Neural progenitor cell (in vitro differentiated cells): Measurements from ENCODE around the gene MICAL2. TPM values are rescaled to one million over a fixed set of nuclear protein-coding genes. Genes with fewer than 3 reads are reported as not detected.

Experiments
- DNase-seq: peaks from one replicate; pipeline ENCODE4 v3.0.0-alpha.2; 2016; ENCODE audit warnings: low spot score
- H2AFZ ChIP-seq: fragments of 200-600 bp; sonication (generic); replicated peaks from 2 replicates; pipeline ENCODE4 v1.6.1; 2016; ENCODE audit warnings: antibody characterized with exemption
- H3F3A ChIP-seq: fragments of 200-600 bp; sonication (generic); 2 replicates; pipeline ENCODE4 v1.6.1; 2016; ENCODE audit warnings: antibody characterized with exemption, low read depth
- H3K27ac ChIP-seq: fragments of 200-600 bp; sonication (generic); 2 replicates; pipeline ENCODE4 v1.5.1; 2016; ENCODE audit warnings: mild to moderate bottlenecking
- H3K27me3 ChIP-seq: fragments of 200-600 bp; sonication (generic); 2 replicates; pipeline ENCODE4 v1.6.1; 2016; ENCODE audit warnings: mild to moderate bottlenecking, moderate library complexity
- H3K36me3 ChIP-seq: fragments of 200-600 bp; sonication (generic); 2 replicates; pipeline ENCODE4 v1.5.1; 2016
- H3K4me1 ChIP-seq: fragments of 200-600 bp; sonication (generic); 2 replicates; pipeline ENCODE4 v1.6.1; 2016; ENCODE audit warnings: mixed run types
- H3K4me2 ChIP-seq: fragments of 200-600 bp; sonication (generic); 2 replicates; pipeline ENCODE4 v1.6.1; 2016
- H3K4me3 ChIP-seq: fragments of 200-600 bp; sonication (generic); 2 replicates; pipeline ENCODE4 v1.5.1; 2016
- H3K79me2 ChIP-seq: fragments of 200-600 bp; sonication (generic); 2 replicates; pipeline ENCODE4 v1.6.1; 2016; ENCODE audit warnings: low read depth
- H3K9ac ChIP-seq: fragments of 200-600 bp; sonication (generic); 2 replicates; pipeline ENCODE4 v1.6.1; 2016
- H3K9me3 ChIP-seq: fragments of 200-600 bp; sonication (generic); 2 replicates; pipeline ENCODE4 v1.5.1; 2016; ENCODE audit warnings: low read depth
- H4K20me1 ChIP-seq: fragments of 200-600 bp; sonication (generic); 2 replicates; pipeline ENCODE4 v1.6.1; 2016; ENCODE audit warnings: low read depth
- H3K27ac Mint-ChIP-seq: 3 replicates; pipeline ENCODE4 v1.8.0; 2021; ENCODE audit warnings: mixed read lengths
- H3K27me3 Mint-ChIP-seq: 2 replicates; pipeline ENCODE4 v1.8.0; 2022; ENCODE audit warnings: low read depth, mild to moderate bottlenecking, inconsistent platforms, moderate library complexity, mixed read lengths; ENCODE audit not compliant: insufficient read depth
- H3K36me3 Mint-ChIP-seq: 3 replicates; pipeline ENCODE4 v1.8.0; 2021; ENCODE audit warnings: mixed read lengths
- H3K4me1 Mint-ChIP-seq: 3 replicates; pipeline ENCODE4 v1.8.0; 2021; ENCODE audit warnings: mixed read lengths
- H3K4me3 Mint-ChIP-seq: 3 replicates; pipeline ENCODE4 v1.8.0; 2021; ENCODE audit warnings: mild to moderate bottlenecking, moderate library complexity, mixed read lengths
- H3K9me3 Mint-ChIP-seq: 3 replicates; pipeline ENCODE4 v1.8.0; 2020; ENCODE audit warnings: mixed read lengths
- EZH2 ChIP-seq: fragments of 200-600 bp; sonication (generic); IDR thresholded peaks from 2 replicates; pipeline ENCODE4 v1.6.1; 2017; ENCODE audit warnings: antibody characterized with exemption, mild to moderate bottlenecking, moderate library complexity
- EZH2phosphoT487 ChIP-seq: fragments of 200-600 bp; sonication (generic); IDR thresholded peaks from 2 replicates; pipeline ENCODE4 v1.6.1; 2017; ENCODE audit warnings: antibody characterized with exemption
- total RNA-seq: library from RNA; depleted of rRNA; stranded (reverse); fragments of >200 nt; gene quantifications from 2 replicates; pipeline ENCODE4 v1.2.3, GENCODE V29; 2015; ENCODE audit warnings: low replicate concordance
- TF ChIP-seq, protein P1 (sequence below): fragments of 200-600 bp; sonication (generic); IDR thresholded peaks from 2 replicates; pipeline ENCODE4 v1.5.1; 2017; ENCODE audit warnings: antibody characterized with exemption, mild to moderate bottlenecking

Gene MICAL2
- total RNA-seq, 1 donor from 2014 or later, result 0.60 TPM

DNA sequence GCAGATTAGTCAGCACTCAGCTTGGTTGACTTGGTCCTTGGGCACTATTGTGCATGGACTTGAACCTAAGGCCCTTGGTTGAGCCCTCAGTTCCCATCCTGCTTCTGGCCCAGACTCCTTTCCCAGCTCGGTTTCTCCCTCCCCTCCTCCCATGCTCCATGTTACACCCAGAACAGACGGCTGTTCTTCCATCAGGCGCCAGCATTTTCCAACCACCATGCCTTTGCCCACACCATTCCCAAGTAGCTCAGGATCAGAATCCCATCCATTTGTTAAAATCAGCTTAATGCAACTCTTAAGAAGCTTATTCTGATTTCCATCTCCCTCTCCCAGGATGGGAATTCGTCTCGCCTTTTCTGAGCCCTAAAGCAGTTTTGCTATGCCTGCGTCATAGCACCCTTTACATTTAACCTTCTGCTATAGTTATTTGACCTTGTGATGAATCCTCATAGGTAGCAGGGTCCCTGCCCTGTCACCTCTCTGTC lies 110.7 kb downstream of the MICAL2 start:
- Histone ChIP-seq H3K27me3 (no peaks in the 10 kb centered on the region), H3K4me2 (no peak overlapping the region), H3K9ac (no peak overlapping the region), H3K4me1 (no peaks in the 10 kb centered on the region), H2AFZ (no peak overlapping the region), H3K9me3 (no peaks in the 10 kb centered on the region), H3K36me3 (no peaks in the 10 kb centered on the region), H3K4me3 (no peak overlapping the region), H3K79me2 (no peaks in the 10 kb centered on the region), H4K20me1 (no peaks in the 10 kb centered on the region), H3K27ac (no peak overlapping the region), H3F3A (no peaks in the 10 kb centered on the region)
- peaks cover 14% of the 10 kb centered on the region for H3K4me1 Mint-ChIP-seq
- no peaks in the 10 kb centered on the region for H3K36me3 Mint-ChIP-seq
- no peak for DNase-seq
- peak overlapping the region; percentile 26 for H3K4me3 Mint-ChIP-seq
- H3K27me3 Mint-ChIP-seq, result peaks cover 16% of the 10 kb centered on the region
- H3K9me3 Mint-ChIP-seq, result no peaks in the 10 kb centered on the region
- H3K27ac Mint-ChIP-seq, result peak overlapping the region; percentile 27
- TF ChIP-seq EZH2 (no peak), EZH2phosphoT487 (no peak)
- TF ChIP-seq, protein P1, sequence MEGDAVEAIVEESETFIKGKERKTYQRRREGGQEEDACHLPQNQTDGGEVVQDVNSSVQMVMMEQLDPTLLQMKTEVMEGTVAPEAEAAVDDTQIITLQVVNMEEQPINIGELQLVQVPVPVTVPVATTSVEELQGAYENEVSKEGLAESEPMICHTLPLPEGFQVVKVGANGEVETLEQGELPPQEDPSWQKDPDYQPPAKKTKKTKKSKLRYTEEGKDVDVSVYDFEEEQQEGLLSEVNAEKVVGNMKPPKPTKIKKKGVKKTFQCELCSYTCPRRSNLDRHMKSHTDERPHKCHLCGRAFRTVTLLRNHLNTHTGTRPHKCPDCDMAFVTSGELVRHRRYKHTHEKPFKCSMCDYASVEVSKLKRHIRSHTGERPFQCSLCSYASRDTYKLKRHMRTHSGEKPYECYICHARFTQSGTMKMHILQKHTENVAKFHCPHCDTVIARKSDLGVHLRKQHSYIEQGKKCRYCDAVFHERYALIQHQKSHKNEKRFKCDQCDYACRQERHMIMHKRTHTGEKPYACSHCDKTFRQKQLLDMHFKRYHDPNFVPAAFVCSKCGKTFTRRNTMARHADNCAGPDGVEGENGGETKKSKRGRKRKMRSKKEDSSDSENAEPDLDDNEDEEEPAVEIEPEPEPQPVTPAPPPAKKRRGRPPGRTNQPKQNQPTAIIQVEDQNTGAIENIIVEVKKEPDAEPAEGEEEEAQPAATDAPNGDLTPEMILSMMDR, result no peak

DNA sequence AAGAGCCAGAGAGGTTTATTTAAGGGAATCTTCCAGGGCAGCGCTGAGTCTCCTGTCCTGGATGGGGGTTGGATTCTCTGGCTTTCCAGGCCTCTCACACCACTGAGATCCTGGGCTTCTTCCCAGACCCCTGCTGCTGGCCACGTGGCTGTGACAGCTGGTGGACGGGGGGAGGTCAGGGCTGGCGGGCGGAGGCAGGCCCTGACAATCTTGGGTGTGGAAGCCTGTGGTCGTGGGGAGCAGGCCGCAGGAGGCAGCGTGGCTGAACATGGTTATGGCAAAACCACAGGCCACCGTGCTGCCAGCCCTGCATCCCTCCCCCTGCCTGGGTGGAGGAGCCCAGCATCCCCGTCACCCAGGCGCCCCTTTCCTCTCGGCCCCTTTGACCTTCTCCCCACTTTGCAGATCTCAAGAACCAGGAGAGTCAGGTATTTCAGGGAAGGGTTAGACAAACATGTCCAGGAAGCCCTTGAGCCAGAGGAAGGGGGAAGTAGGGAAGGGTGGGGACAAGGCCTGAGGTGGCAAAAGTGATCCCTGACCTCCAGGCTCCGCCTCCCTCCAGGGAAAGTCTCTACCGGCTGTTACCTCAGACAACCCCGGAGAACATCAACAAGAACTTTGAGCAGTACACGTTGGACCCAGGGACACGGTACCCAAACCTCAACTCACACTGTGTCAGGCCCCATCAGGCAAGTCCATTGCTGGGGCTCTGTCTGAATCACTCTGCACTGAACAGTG lies 111.8 kb downstream of the MICAL2 start:
- no peak overlapping the region for H3K4me2 ChIP-seq
- no peak overlapping the region for H3K27ac ChIP-seq
- no peak overlapping the region for H3K9ac ChIP-seq
- no peaks in the 10 kb centered on the region for H3K79me2 ChIP-seq
- TF ChIP-seq, protein P1, result no peak
- no peak for TF ChIP-seq EZH2phosphoT487
- no peak for TF ChIP-seq EZH2
- H3K4me3 ChIP-seq, result no peak overlapping the region
- Mint-ChIP-seq H3K36me3 (no peaks in the 10 kb centered on the region), H3K27ac (no peak overlapping the region), H3K4me3 (no peak overlapping the region), H3K9me3 (no peaks in the 10 kb centered on the region), H3K4me1 (peaks cover 4% of the 10 kb centered on the region), H3K27me3 (peaks cover 16% of the 10 kb centered on the region)
- H4K20me1 ChIP-seq, result no peaks in the 10 kb centered on the region
- no peaks in the 10 kb centered on the region for H3K4me1 ChIP-seq
- H3F3A ChIP-seq, result no peaks in the 10 kb centered on the region
- H2AFZ ChIP-seq, result no peak overlapping the region
- no peaks in the 10 kb centered on the region for H3K36me3 ChIP-seq
- DNase-seq, result no peak
- no peaks in the 10 kb centered on the region for H3K27me3 ChIP-seq
- H3K9me3 ChIP-seq, result no peaks in the 10 kb centered on the region

DNA sequence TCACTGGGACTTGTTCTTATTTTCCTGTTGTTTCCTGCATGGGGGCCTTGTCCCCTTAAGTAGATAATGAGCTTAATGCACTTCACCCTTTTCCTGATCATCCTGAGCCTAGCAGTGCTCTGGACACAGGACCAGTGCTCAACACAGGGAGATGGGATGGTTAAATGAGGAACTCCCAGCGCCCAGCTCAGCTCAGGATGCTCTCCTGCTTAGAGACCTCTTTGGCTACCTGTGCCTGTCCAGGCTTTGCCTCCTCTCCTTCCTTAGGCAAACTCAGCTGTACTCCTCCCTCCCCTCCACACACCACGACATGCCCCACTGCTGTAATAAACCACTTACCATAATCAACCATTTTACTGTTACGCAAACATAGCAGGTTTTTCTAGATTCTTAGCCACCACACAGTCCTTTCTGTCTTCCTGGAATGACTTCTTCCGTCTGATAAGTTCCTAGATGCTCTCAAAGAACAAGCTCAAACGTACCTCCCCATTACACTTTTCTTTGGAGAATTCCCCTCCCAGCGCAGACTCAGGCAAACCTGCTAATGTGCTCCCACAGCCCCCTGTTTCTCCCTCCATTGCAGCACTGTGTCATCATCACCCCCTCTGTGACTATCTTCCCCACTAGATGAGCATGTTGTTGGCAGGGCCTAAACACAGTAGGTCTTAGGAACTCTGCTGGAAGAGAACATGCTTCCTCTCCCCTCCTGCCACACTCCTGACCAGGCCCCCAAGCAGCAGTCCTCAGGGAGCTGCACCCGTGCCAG lies 113.6 kb downstream of the MICAL2 start:
- Histone ChIP-seq H3K27me3 (no peaks in the 10 kb centered on the region), H3F3A (no peaks in the 10 kb centered on the region), H3K9ac (no peak overlapping the region), H3K36me3 (no peaks in the 10 kb centered on the region), H3K4me3 (no peak overlapping the region), H3K4me1 (no peaks in the 10 kb centered on the region), H3K4me2 (no peak overlapping the region), H4K20me1 (no peaks in the 10 kb centered on the region), H3K9me3 (no peaks in the 10 kb centered on the region), H3K79me2 (no peaks in the 10 kb centered on the region), H3K27ac (no peak overlapping the region), H2AFZ (no peak overlapping the region)
- no peak overlapping the region for H3K4me3 Mint-ChIP-seq
- H3K4me1 Mint-ChIP-seq, result peaks cover 4% of the 10 kb centered on the region
- H3K27me3 Mint-ChIP-seq, result peaks cover 16% of the 10 kb centered on the region
- peak overlapping the region; percentile 2 for H3K27ac Mint-ChIP-seq
- H3K36me3 Mint-ChIP-seq, result no peaks in the 10 kb centered on the region
- TF ChIP-seq, protein P1, result no peak
- TF ChIP-seq EZH2phosphoT487, result no peak
- TF ChIP-seq EZH2, result no peak
- peaks cover 3% of the 10 kb centered on the region for H3K9me3 Mint-ChIP-seq
- no peak for DNase-seq
